Measurements from ENCODE around the gene CCND3. TPM values are rescaled to one million over a fixed set of nuclear protein-coding genes. Genes with fewer than 3 reads are reported as not detected.
A peak's percentile ranks its signal among the peaks of the same experiment; 100 is the strongest.

CCND3 gene
- total RNA-seq, 1 experiment from 2014 or later = 26.6 TPM

GRCh38 chr6:41895300-41896233 is 46.0 kb downstream of the CCND3 start, which contains the start of gene USP49:
Gene USP49 (minus strand): TSS chr6:41895375. CDS start chr6:41806983, 88,392 bp downstream.
- peak within 1 kb of the TSS; percentile 66 to 72 for H3K4me3 ChIP-seq (replicated peaks in 1 of 2; ENCODE audit: low read depth in 1 of 2, low read length in 2 of 2)
- ChIA-PET CTCF (interaction anchor here (2.3 kb wide), 1 partner anchor 26 kb away, joined by 13 read pairs; the partner anchor contains the start of genes BYSL and MED20), POLR2A (interaction anchor here (1.9 kb wide), 1 partner anchor 25 kb away, joined by 5 read pairs; the partner anchor contains the start of genes BYSL and MED20), RAD21 (ENCODE audit: low non-redundant PET in 1 of 2, low total read pairs in 2 of 2, uncharacterized antibody in 2 of 2, unreplicated experiment in 2 of 2) (interaction anchor here in 1 of 2 experiments (0.6 to 0.7 kb wide), 3 partner anchors 22 to 113 kb away, joined by 3 to 6 read pairs (median 4); no protein-coding TSS in a partner anchor)
- no peaks in the 10 kb centered on the region for H4K20me1 ChIP-seq (ENCODE audit: insufficient read depth)
- H2AFZ ChIP-seq (ENCODE audit: low read depth, low read length, poor library complexity, severe bottlenecking) = peak within 1 kb of the TSS; percentile 62
- no peaks in the 10 kb centered on the region for H3K9me3 ChIP-seq (ENCODE audit: control insufficient read depth in 1 of 2, insufficient read depth in 1 of 2, low read depth in 1 of 2, low read length in 2 of 2)
- H3K4me1 ChIP-seq (ENCODE audit: control insufficient read depth in 1 of 2, insufficient read depth in 2 of 2, low read length in 2 of 2) = peaks cover 9 to 15% of the 10 kb centered on the region in 2 experiments; a peak in 3 of 4 replicates
- H3K36me3 ChIP-seq (ENCODE audit: control insufficient read depth in 1 of 2, insufficient read depth in 2 of 2, low read length in 2 of 2) = no peaks in the 10 kb centered on the region; a peak in 1 of 4 replicates
- ATAC-seq (peak; percentile 97), DNase-seq (ENCODE audit: low read depth, low spot score) (peak; percentile 45)
- peak within 1 kb of the TSS; percentile 90 for H3K4me2 ChIP-seq (ENCODE audit: low read length)
- H3K27ac ChIP-seq (ENCODE audit: low read depth, low read length) = peak within 1 kb of the TSS; percentile 31; the same call in 1 of the 2 replicates
- no peaks in the 10 kb centered on the region for H3K9me2 ChIP-seq (ENCODE audit: insufficient read depth)
- no peaks in the 10 kb centered on the region; the same call in 1 of the 2 replicates for H3K27me3 ChIP-seq (ENCODE audit: insufficient read depth, low read length)
- no peaks in the 10 kb centered on the region; the same call in 1 of the 2 replicates for H3K79me2 ChIP-seq (ENCODE audit: insufficient read depth, low read length)
- intact Hi-C loops (cut with micrococcal nuclease) = loop anchor here (1.0 kb wide), 1 partner anchor 26 kb away; the partner anchor contains the start of genes BYSL and MED20
- H3K9ac ChIP-seq (ENCODE audit: low read length) = peak within 1 kb of the TSS; percentile 66
- no TSS peak for BruUV-seq (replicated peaks)
- TF ChIP-seq TCF7L2 (IDR thresholded peaks at IDR 0.05; ENCODE audit: borderline replicate concordance, extremely low read depth, insufficient read depth, insufficient read length) (peak; percentile 79), REST (IDR thresholded peaks at IDR 0.05; ENCODE audit: low read depth) (no peak), EZH2phosphoT487 (IDR thresholded peaks at IDR 0.05; ENCODE audit: borderline replicate concordance) (no peak), SIN3A (IDR thresholded peaks at IDR 0.05; ENCODE audit: low read depth) (no peak), EZH2 (IDR thresholded peaks at IDR 0.05) (no peak), CEBPB (IDR thresholded peaks at IDR 0.05; ENCODE audit: low read depth) (no peak), JUND (IDR thresholded peaks at IDR 0.05) (no peak), POLR2A (IDR thresholded peaks at IDR 0.05; ENCODE audit: borderline replicate concordance, extremely low read depth, insufficient read depth, insufficient read length) (no peak), SP1 (IDR thresholded peaks at IDR 0.05; ENCODE audit: low read depth) (peak; percentile 31; the same call in 1 of the 2 replicates), FOSL1 (IDR thresholded peaks at IDR 0.05; ENCODE audit: low read depth) (no peak), CTCF (IDR thresholded peaks at IDR 0.05 in 2 of 3, conservative IDR thresholded peaks at IDR 0.05 in 1 of 3; ENCODE audit: borderline replicate concordance in 1 of 3, insufficient read depth in 1 of 3, low read depth in 2 of 3, low read length in 2 of 3) (no peak), YY1 (IDR thresholded peaks at IDR 0.05; ENCODE audit: extremely low read depth, insufficient replicate concordance, low read depth, low read length) (no peak), ZFX (IDR thresholded peaks at IDR 0.05) (0 out of 2 replicates have a peak, but pooled peaks have one; percentile 26), ZNF274 (IDR thresholded peaks at IDR 0.05; ENCODE audit: low read depth, low read length) (no peak), EGR1 (IDR thresholded peaks at IDR 0.05; ENCODE audit: low read depth) (no peak), SRF (IDR thresholded peaks at IDR 0.05; ENCODE audit: low read depth) (no peak), MAX (IDR thresholded peaks at IDR 0.05) (peak; percentile 66; the same call in 1 of the 2 replicates)

Measured in HCT116 (cell line).